Trophoblast cell (in vitro differentiated cells and primary cell): ENCODE results near the gene GPR15.

Experiments
- DNase-seq, 2 donors: peaks; one replicate each; pipeline ENCODE4 v3.0.0-alpha.2; 2016
- H2AFZ ChIP-seq: 2 replicates; pipeline ENCODE4 v1.6.1; 2013; ENCODE audit warnings: low read length, moderate library complexity, mild to moderate bottlenecking; ENCODE audit not compliant: insufficient read depth, poor library complexity
- H2AK5ac ChIP-seq: 2 replicates; pipeline ENCODE4 v1.6.1; 2013; ENCODE audit warnings: mild to moderate bottlenecking, low read length
- H2BK120ac ChIP-seq: 2 replicates; pipeline ENCODE4 v1.6.1; 2013; ENCODE audit warnings: low read length, mild to moderate bottlenecking, moderate library complexity; ENCODE audit not compliant: insufficient read depth, poor library complexity
- H2BK12ac ChIP-seq: 2 replicates; pipeline ENCODE4 v1.6.1; 2013; ENCODE audit warnings: mild to moderate bottlenecking, low read length, moderate library complexity
- H2BK5ac ChIP-seq: 2 replicates; pipeline ENCODE4 v1.6.1; 2013; ENCODE audit warnings: low read length, low read depth, moderate library complexity, mild to moderate bottlenecking; ENCODE audit not compliant: poor library complexity
- H3K14ac ChIP-seq: 2 replicates; pipeline ENCODE4 v1.6.1; 2013; ENCODE audit warnings: mild to moderate bottlenecking, low read length
- H3K18ac ChIP-seq: 2 replicates; pipeline ENCODE4 v1.6.1; 2013; ENCODE audit warnings: mild to moderate bottlenecking, low read length
- H3K23ac ChIP-seq: 2 replicates; pipeline ENCODE4 v1.6.1; 2013; ENCODE audit warnings: low read length
- H3K27ac ChIP-seq: 2 replicates; pipeline ENCODE4 v1.5.1; 2013; ENCODE audit warnings: low read depth, mild to moderate bottlenecking, inconsistent platforms, low read length, moderate library complexity
- H3K27me3 ChIP-seq: 2 replicates; pipeline ENCODE4 v1.6.1; 2013; ENCODE audit warnings: inconsistent platforms, mild to moderate bottlenecking, low read length, moderate library complexity; ENCODE audit not compliant: insufficient read depth
- H3K36me3 ChIP-seq, 2 experiments: 1 replicate in 1 of 2; 2 replicates in 1 of 2; pipeline ENCODE4 v1.6.1; 2013; ENCODE audit warnings: low read length in 2 of 2, mild to moderate bottlenecking in 2 of 2, moderate library complexity in 1 of 2; ENCODE audit not compliant: insufficient read depth in 2 of 2, control insufficient read depth in 1 of 2
- H3K4ac ChIP-seq: 2 replicates; pipeline ENCODE4 v1.6.1; 2013; ENCODE audit warnings: low read depth, mild to moderate bottlenecking, low read length, moderate library complexity
- H3K4me1 ChIP-seq, 2 experiments: 1 replicate in 1 of 2; 2 replicates in 1 of 2; pipeline ENCODE4 v1.6.1; 2013; ENCODE audit warnings: low read length in 2 of 2, mild to moderate bottlenecking in 2 of 2, moderate library complexity in 1 of 2; ENCODE audit not compliant: insufficient read depth in 2 of 2, control insufficient read depth in 1 of 2
- H3K4me2 ChIP-seq: 2 replicates; pipeline ENCODE4 v1.6.1; 2013; ENCODE audit warnings: inconsistent platforms, mild to moderate bottlenecking, low read length, moderate library complexity
- H3K4me3 ChIP-seq: 2 replicates; pipeline ENCODE4 v1.5.1; 2013; ENCODE audit warnings: mild to moderate bottlenecking, low read depth, low read length, inconsistent platforms
- H3K79me1 ChIP-seq: one replicate; pipeline ENCODE4 v1.6.1; 2013; ENCODE audit warnings: low read length
- H3K79me2 ChIP-seq: 2 replicates; pipeline ENCODE4 v1.6.1; 2013; ENCODE audit warnings: low read length, mild to moderate bottlenecking; ENCODE audit not compliant: control insufficient read depth, insufficient read depth, poor library complexity
- H3K9ac ChIP-seq: 2 replicates; pipeline ENCODE4 v1.6.1; 2013; ENCODE audit warnings: mild to moderate bottlenecking, low read length
- H3K9me3 ChIP-seq: 2 replicates; pipeline ENCODE4 v1.6.1; 2013; ENCODE audit warnings: low read depth, mild to moderate bottlenecking, control low read depth, inconsistent platforms, low read length; ENCODE audit not compliant: insufficient read depth
- H4K12ac ChIP-seq: 2 replicates; pipeline ENCODE4 v1.6.1; 2013; ENCODE audit warnings: low read depth, mild to moderate bottlenecking, low read length, moderate library complexity
- H4K8ac ChIP-seq: 2 replicates; pipeline ENCODE4 v1.6.1; 2013; ENCODE audit warnings: low read depth, mild to moderate bottlenecking, low read length, moderate library complexity
- H4K91ac ChIP-seq: one replicate; pipeline ENCODE4 v1.6.1; 2013; ENCODE audit warnings: low read depth, mild to moderate bottlenecking, low read length, moderate library complexity
- WGBS: extraction: QIAGEN DNeasy Blood & Tissue Kit; methylation state at CpG from one replicate; pipeline ENCODE4 v1.1.7; 2013; ENCODE audit warnings: missing lambda C conversion rate; ENCODE audit not compliant: insufficient read length, insufficient coverage; ENCODE audit errors: extremely low coverage; 5-methylcytosine and 5-hydroxymethylcytosine counted together

GPR15 gene

GRCh38 chr3:98542623-98543022 lies 10.8 kb downstream of the GPR15 start:
- Histone ChIP-seq H3K36me3 (no peaks in the 10 kb centered on the region), H3K27me3 (no peaks in the 10 kb centered on the region), H2BK12ac (no peak overlapping the region), H3K23ac (no peak overlapping the region), H4K91ac (no peak overlapping the region), H3K4me3 (no peak overlapping the region), H3K4me1 (no peaks in the 10 kb centered on the region), H4K8ac (no peak overlapping the region), H3K4ac (no peak overlapping the region), H3K79me1 (no peaks in the 10 kb centered on the region), H3K27ac (no peak overlapping the region), H3K9ac (no peak overlapping the region), H3K18ac (no peak overlapping the region), H2AFZ (no peak overlapping the region), H3K79me2 (no peaks in the 10 kb centered on the region), H3K9me3 (no peaks in the 10 kb centered on the region), H3K14ac (no peak overlapping the region), H2BK5ac (no peak overlapping the region), H3K4me2 (no peak overlapping the region), H4K12ac (no peak overlapping the region), H2AK5ac (no peak overlapping the region), H2BK120ac (no peak overlapping the region)
- no CpG with 5 or more reads among the region's 1 CpG for WGBS
- no peak for DNase-seq

- Histone ChIP-seq H3K79me1 (no peaks in the 10 kb centered on the region), H3K27me3 (no peaks in the 10 kb centered on the region), H4K91ac (no peak overlapping the region), H3K14ac (no peak overlapping the region), H2AFZ (no peak overlapping the region), H2AK5ac (no peak overlapping the region), H4K12ac (no peak overlapping the region), H3K27ac (no peak overlapping the region), H3K4ac (no peak overlapping the region), H3K18ac (no peak overlapping the region), H3K4me3 (no peak overlapping the region), H3K23ac (no peak overlapping the region), H3K4me2 (no peak overlapping the region), H4K8ac (no peak overlapping the region), H2BK12ac (no peak overlapping the region), H3K9me3 (no peaks in the 10 kb centered on the region), H3K4me1 (no peaks in the 10 kb centered on the region), H3K79me2 (no peaks in the 10 kb centered on the region), H2BK120ac (no peak overlapping the region), H2BK5ac (no peak overlapping the region), H3K9ac (no peak overlapping the region), H3K36me3 (no peaks in the 10 kb centered on the region)
- no CpG with 5 or more reads among the region's 5 CpGs for WGBS
- no peak for DNase-seq
These were observed 14.2 kb downstream of the GPR15 start for GRCh38 chr3:98545940-98546339.

DNA sequence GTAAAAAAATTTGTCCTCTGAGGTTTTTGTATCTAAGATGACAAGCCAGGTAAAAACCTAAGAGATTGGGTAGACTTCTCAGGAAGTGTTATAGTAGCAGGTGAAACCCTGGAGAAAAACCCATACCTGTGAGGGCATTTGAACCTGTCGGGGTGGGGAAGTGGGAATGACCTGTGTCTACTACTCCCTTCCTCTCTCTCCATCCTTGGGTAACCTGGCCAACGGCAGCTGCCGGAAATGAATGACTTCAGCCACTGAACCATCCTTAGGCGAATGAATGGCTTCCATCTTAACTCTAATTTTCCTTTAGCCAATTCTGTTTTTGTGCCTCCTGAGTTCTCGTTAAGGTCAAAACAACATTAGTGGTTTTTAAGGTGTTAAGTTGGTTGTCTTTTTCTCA lies 16.8 kb downstream of the GPR15 start:
- Histone ChIP-seq H3K79me2 (no peaks in the 10 kb centered on the region), H3K9ac (no peak overlapping the region), H3K36me3 (no peaks in the 10 kb centered on the region), H2BK120ac (no peak overlapping the region), H3K27me3 (no peaks in the 10 kb centered on the region), H3K9me3 (no peaks in the 10 kb centered on the region), H4K12ac (no peak overlapping the region), H3K79me1 (no peaks in the 10 kb centered on the region), H2BK5ac (no peak overlapping the region), H3K4me2 (no peak overlapping the region), H2AK5ac (no peak overlapping the region), H4K91ac (no peak overlapping the region), H2BK12ac (no peak overlapping the region), H3K4me1 (no peaks in the 10 kb centered on the region), H3K4me3 (no peak overlapping the region), H2AFZ (no peak overlapping the region), H4K8ac (no peak overlapping the region), H3K4ac (no peak overlapping the region), H3K27ac (no peak overlapping the region), H3K14ac (no peak overlapping the region), H3K18ac (no peak overlapping the region), H3K23ac (no peak overlapping the region)
- no CpG with 5 or more reads among the region's 5 CpGs for WGBS
- DNase-seq, result no peak

DNA sequence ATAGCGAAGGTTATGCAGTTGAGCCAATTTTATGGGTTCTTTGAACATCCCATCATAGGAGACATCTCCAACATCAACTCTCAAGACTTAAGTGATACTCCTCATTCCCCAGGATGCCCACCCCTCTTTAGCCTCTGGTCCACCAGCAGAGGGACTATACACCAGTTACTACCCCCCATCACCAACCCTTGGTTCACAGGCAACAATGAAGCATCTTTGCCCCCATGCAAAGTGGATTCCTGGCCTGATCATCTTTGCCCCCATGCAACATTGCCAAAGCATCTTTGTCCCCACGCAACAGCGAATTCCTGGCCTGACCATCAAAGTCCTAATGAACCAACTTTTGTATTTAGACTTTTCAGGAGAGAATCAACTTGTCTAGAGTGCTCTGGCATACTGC lies 19.1 kb downstream of the GPR15 start:
- Histone ChIP-seq H3K4me1 (no peaks in the 10 kb centered on the region), H2BK120ac (no peak overlapping the region), H4K8ac (no peak overlapping the region), H3K27ac (no peak overlapping the region), H3K9ac (no peak overlapping the region), H2BK5ac (no peak overlapping the region), H3K27me3 (no peaks in the 10 kb centered on the region), H4K91ac (no peak overlapping the region), H3K4ac (no peak overlapping the region), H3K14ac (no peak overlapping the region), H3K9me3 (no peaks in the 10 kb centered on the region), H3K4me2 (no peak overlapping the region), H2AK5ac (no peak overlapping the region), H2BK12ac (no peak overlapping the region), H3K4me3 (no peak overlapping the region), H3K18ac (no peak overlapping the region), H2AFZ (no peak overlapping the region), H3K79me2 (no peaks in the 10 kb centered on the region), H3K36me3 (no peaks in the 10 kb centered on the region), H4K12ac (no peak overlapping the region), H3K79me1 (no peaks in the 10 kb centered on the region), H3K23ac (no peak overlapping the region)
- no peak for DNase-seq
- WGBS, result no CpG with 5 or more reads among the region's 3 CpGs
